Measurements from ENCODE around the gene HMGCLL1. TPM values are rescaled to one million over a fixed set of nuclear protein-coding genes. Genes with fewer than 3 reads are reported as not detected.

The HMGCLL1 gene
- polyA plus RNA-seq, 6 donors from 2014 or later: not detected

DNA sequence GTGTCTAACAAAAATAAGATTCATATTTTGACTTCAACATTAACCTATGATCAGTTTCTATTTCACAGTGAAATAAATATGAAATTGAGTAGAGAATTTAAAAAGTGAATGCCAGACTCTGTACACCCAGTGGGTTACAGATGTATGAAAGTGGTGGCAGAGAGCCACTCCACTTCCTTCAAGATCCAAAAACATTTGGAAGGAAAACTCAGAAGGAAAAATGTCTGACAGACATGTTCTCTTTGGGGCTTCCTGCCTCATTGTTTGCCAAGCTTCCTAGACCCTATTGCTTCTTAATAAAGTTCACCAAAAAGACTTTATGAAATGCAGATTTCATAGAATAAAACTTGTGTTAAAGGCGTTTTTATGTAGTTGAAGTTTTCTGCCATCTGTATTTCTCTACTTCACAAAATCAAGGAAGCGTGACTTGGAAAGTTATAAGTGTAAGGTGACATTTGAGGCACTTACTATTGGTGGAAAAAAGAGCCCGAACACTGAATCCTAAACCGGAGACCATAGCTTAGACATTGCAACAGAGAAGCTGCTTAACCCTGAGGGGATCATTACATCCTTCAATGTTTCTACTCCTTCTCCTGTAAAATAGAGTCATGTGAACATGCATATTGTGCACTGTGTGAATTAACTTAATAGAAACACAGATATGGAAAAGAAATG lies 12.8 kb downstream of the HMGCLL1 start:
- H3K4me1 Mint-ChIP-seq: no peaks in the 10 kb centered on the region
- H3K9me3 Mint-ChIP-seq: peaks cover 0 to 9% (median 0%) of the 10 kb centered on the region in 7 donors
- ATAC-seq (ENCODE audit: low read depth in 2 of 2) (no peak), DNase-seq (no peak)
- no peak overlapping the region for H3K4me3 Mint-ChIP-seq
- no peaks in the 10 kb centered on the region for H3K36me3 Mint-ChIP-seq
- H3K27me3 Mint-ChIP-seq: no peaks in the 10 kb centered on the region
- no peak overlapping the region for H3K27ac Mint-ChIP-seq

GRCh38 chr6:55562318-55562717 lies 16.7 kb downstream of the HMGCLL1 start:
- H3K4me3 Mint-ChIP-seq: no peak overlapping the region
- no peak for DNase-seq
- peaks cover 0 to 2% (median 0%) of the 10 kb centered on the region in 7 donors for H3K9me3 Mint-ChIP-seq
- no peak overlapping the region for H3K27ac Mint-ChIP-seq
- H3K4me1 Mint-ChIP-seq: no peaks in the 10 kb centered on the region
- no peaks in the 10 kb centered on the region for H3K27me3 Mint-ChIP-seq
- ATAC-seq (ENCODE audit: low read depth in 2 of 2): no peak
- no peaks in the 10 kb centered on the region for H3K36me3 Mint-ChIP-seq

DNA sequence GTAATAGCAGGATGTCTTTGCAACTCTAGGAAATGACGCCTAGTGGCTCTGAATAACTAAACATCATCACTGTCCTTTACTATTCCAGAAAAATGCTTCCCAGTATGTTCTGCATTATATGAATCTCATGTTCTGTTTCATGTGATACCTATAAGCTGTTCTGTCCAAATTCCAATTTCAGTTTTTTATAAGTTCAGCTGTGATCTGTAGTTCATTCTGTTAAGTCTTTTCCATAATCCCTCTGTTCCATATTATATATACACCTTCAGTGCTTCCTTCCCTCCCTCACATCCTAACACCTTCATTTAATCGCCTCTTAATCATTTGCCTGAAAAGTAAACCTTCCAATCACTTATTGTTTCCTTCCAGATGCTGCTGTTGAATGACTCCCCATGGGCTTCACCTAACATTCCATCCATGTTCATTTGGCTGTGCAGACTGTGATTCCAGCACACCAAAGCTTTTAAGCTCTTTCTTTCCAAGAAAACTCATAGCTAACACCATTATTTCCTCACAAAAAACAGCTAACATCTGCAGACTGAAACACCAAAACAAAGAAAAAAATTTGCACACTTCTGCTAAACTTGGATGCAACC lies 18.6 kb downstream of the HMGCLL1 start:
- Mint-ChIP-seq H3K4me3 (no peak overlapping the region), H3K9me3 (no peaks in the 10 kb centered on the region), H3K27me3 (no peaks in the 10 kb centered on the region), H3K27ac (peak overlapping the region in 1 of 6 donors; percentile 17), H3K36me3 (no peaks in the 10 kb centered on the region), H3K4me1 (no peaks in the 10 kb centered on the region)
- DNase-seq: no peak
- ATAC-seq (ENCODE audit: low read depth in 2 of 2): no peak

DNA sequence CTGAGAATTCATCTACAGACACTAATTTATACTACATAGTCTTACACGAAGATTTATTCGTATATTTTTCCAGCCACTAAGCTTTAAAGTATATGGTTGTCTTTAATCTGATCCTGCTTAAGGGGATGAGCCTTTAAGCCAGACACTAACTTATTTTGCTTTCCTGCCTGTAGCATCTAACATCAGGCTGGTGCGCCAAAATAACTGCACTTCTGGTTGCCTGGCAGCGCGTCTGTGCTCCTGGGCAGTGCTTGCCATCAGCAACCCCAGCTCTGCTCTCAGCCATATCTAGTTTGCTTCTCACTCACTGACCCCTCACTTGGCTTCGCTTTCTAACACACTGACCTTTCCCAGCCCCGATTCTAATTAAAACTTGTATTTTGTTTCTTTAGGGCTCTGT lies 21.8 kb downstream of the HMGCLL1 start:
- DNase-seq: no peak
- Mint-ChIP-seq H3K27me3 (no peaks in the 10 kb centered on the region), H3K27ac (no peak overlapping the region), H3K9me3 (no peaks in the 10 kb centered on the region), H3K4me3 (no peak overlapping the region), H3K36me3 (no peaks in the 10 kb centered on the region), H3K4me1 (no peaks in the 10 kb centered on the region)
- no peak for ATAC-seq (ENCODE audit: low read depth in 2 of 2)

- Mint-ChIP-seq H3K9me3 (no peaks in the 10 kb centered on the region), H3K27ac (no peak overlapping the region), H3K4me3 (no peak overlapping the region), H3K36me3 (no peaks in the 10 kb centered on the region), H3K4me1 (no peaks in the 10 kb centered on the region), H3K27me3 (no peaks in the 10 kb centered on the region)
- ATAC-seq (ENCODE audit: low read depth in 2 of 2) (no peak), DNase-seq (no peak)
Observed at GRCh38 chr6:55545791-55546190, 33.2 kb downstream of the HMGCLL1 start.

- DNase-seq (no peak), ATAC-seq (ENCODE audit: low read depth in 2 of 2) (no peak)
- no peak overlapping the region for H3K27ac Mint-ChIP-seq
- no peaks in the 10 kb centered on the region for H3K4me1 Mint-ChIP-seq
- no peaks in the 10 kb centered on the region for H3K27me3 Mint-ChIP-seq
- no peaks in the 10 kb centered on the region for H3K36me3 Mint-ChIP-seq
- peaks cover 0 to 3% (median 0%) of the 10 kb centered on the region in 7 donors for H3K9me3 Mint-ChIP-seq
- no peak overlapping the region for H3K4me3 Mint-ChIP-seq
Observed at GRCh38 chr6:55543633-55544309, 35.2 kb downstream of the HMGCLL1 start.

- Mint-ChIP-seq H3K4me1 (no peaks in the 10 kb centered on the region), H3K9me3 (peaks cover 0 to 4% (median 0%) of the 10 kb centered on the region in 7 donors), H3K36me3 (no peaks in the 10 kb centered on the region), H3K27me3 (no peaks in the 10 kb centered on the region), H3K27ac (no peak overlapping the region), H3K4me3 (no peak overlapping the region)
- ATAC-seq (ENCODE audit: low read depth in 2 of 2): no peak
- DNase-seq: no peak
Observed at GRCh38 chr6:55541024-55541423, 38.0 kb downstream of the HMGCLL1 start.

- DNase-seq (no peak), ATAC-seq (ENCODE audit: low read depth in 2 of 2) (no peak)
- H3K27me3 Mint-ChIP-seq: no peaks in the 10 kb centered on the region
- H3K27ac Mint-ChIP-seq: no peak overlapping the region
- no peaks in the 10 kb centered on the region for H3K4me1 Mint-ChIP-seq
- H3K4me3 Mint-ChIP-seq: no peak overlapping the region
- H3K36me3 Mint-ChIP-seq: no peaks in the 10 kb centered on the region
- H3K9me3 Mint-ChIP-seq: peaks cover 0 to 6% (median 0%) of the 10 kb centered on the region in 7 donors
Observed at GRCh38 chr6:55536391-55536956, 42.5 kb downstream of the HMGCLL1 start.

GRCh38 chr6:55531496-55531895 lies 47.5 kb downstream of the HMGCLL1 start:
- peaks cover 0 to 4% (median 0%) of the 10 kb centered on the region in 7 donors for H3K9me3 Mint-ChIP-seq
- DNase-seq: no peak
- H3K4me3 Mint-ChIP-seq: no peak overlapping the region
- no peaks in the 10 kb centered on the region for H3K36me3 Mint-ChIP-seq
- H3K27me3 Mint-ChIP-seq: no peaks in the 10 kb centered on the region
- H3K4me1 Mint-ChIP-seq: no peaks in the 10 kb centered on the region
- ATAC-seq (ENCODE audit: low read depth in 2 of 2): no peak
- no peak overlapping the region for H3K27ac Mint-ChIP-seq

GRCh38 chr6:55530931-55531330 lies 48.1 kb downstream of the HMGCLL1 start:
- ATAC-seq (ENCODE audit: low read depth in 2 of 2) (no peak), DNase-seq (no peak)
- H3K9me3 Mint-ChIP-seq: peaks cover 0 to 4% (median 0%) of the 10 kb centered on the region in 7 donors
- no peaks in the 10 kb centered on the region for H3K36me3 Mint-ChIP-seq
- H3K27me3 Mint-ChIP-seq: no peaks in the 10 kb centered on the region
- H3K4me3 Mint-ChIP-seq: no peak overlapping the region
- no peak overlapping the region for H3K27ac Mint-ChIP-seq
- H3K4me1 Mint-ChIP-seq: no peaks in the 10 kb centered on the region

GRCh38 chr6:55528624-55529023 lies 50.4 kb downstream of the HMGCLL1 start:
- H3K27me3 Mint-ChIP-seq: no peaks in the 10 kb centered on the region
- no peak for ATAC-seq (ENCODE audit: low read depth in 2 of 2)
- H3K4me3 Mint-ChIP-seq: no peak overlapping the region
- no peak overlapping the region for H3K27ac Mint-ChIP-seq
- peaks cover 0 to 2% (median 0%) of the 10 kb centered on the region in 7 donors for H3K9me3 Mint-ChIP-seq
- H3K4me1 Mint-ChIP-seq: no peaks in the 10 kb centered on the region
- H3K36me3 Mint-ChIP-seq: no peaks in the 10 kb centered on the region
- no peak for DNase-seq

- no peak for ATAC-seq (ENCODE audit: low read depth in 2 of 2)
Observed at GRCh38 chr6:55524441-55524840, 54.6 kb downstream of the HMGCLL1 start.

DNA sequence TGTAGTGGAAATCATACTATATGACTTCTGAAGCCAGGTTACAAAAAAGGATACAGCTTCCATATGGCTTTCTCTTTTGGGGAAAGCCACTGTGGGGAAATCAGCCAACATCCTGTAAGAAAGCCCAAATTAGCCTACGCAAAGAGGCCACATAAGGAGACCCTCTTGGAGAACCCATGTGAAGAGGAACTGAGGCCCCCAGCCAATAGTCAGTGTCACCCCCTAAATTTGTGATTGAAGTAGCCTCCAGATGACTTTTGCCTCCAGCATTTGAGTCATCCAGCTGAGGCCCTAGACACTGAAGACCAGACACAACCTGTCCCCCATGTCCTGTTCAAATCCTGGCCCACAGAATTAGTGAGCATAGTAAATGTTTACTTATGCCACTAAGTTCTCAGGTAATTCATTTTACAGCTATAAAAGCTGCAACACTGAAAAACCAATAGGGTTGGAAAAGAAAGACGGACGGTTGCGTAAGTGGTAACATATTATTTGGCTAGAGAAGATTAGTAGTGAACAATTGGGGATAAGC lies 60.4 kb downstream of the HMGCLL1 start:
- no peaks in the 10 kb centered on the region for H3K27me3 Mint-ChIP-seq
- H3K4me1 Mint-ChIP-seq: no peaks in the 10 kb centered on the region
- ATAC-seq (ENCODE audit: low read depth in 2 of 2) (no peak), DNase-seq (no peak)
- H3K9me3 Mint-ChIP-seq: peaks cover 0 to 1% (median 0%) of the 10 kb centered on the region in 7 donors
- H3K4me3 Mint-ChIP-seq: no peak overlapping the region
- H3K36me3 Mint-ChIP-seq: no peaks in the 10 kb centered on the region
- H3K27ac Mint-ChIP-seq: no peak overlapping the region

More at GRCh38 chr6:55524441-55524840, 54.6 kb downstream of the HMGCLL1 start:
- no peak overlapping the region for H3K4me3 Mint-ChIP-seq
- H3K4me1 Mint-ChIP-seq: no peaks in the 10 kb centered on the region
- no peak for DNase-seq
- H3K27me3 Mint-ChIP-seq: no peaks in the 10 kb centered on the region
- H3K9me3 Mint-ChIP-seq: peaks cover 0 to 2% (median 0%) of the 10 kb centered on the region in 7 donors
- no peaks in the 10 kb centered on the region for H3K36me3 Mint-ChIP-seq
- H3K27ac Mint-ChIP-seq: no peak overlapping the region

Measured in naive B cell (primary cell).